NCI-H345 treated with DMSO at 0.1 percent for 48 hours (cell line): Measurements from ENCODE around the gene UGCG.
"Not testable (repeated sequence)": the region's sequence is repeated elsewhere in the genome, so short reads cannot be mapped to it uniquely, and the experiment has no call there.

Source experiments
- DNase-seq: peaks from one replicate; lab custom pipeline; 2025; ENCODE audit not compliant: unreplicated experiment; lab: John Stamatoyannopoulos, UW

The UGCG gene

GRCh38 chr9:111949919-111950318 lies 53.3 kb downstream of the UGCG start:
- DNase-seq, result no peak

- no peak for DNase-seq
These were observed 55.9 kb downstream of the UGCG start for GRCh38 chr9:111952559-111952958.

GRCh38 chr9:111953444-111953843 lies 56.8 kb downstream of the UGCG start:
- no peak for DNase-seq

- peak; percentile 94 for DNase-seq
These were observed 58.4 kb downstream of the UGCG start for GRCh38 chr9:111955048-111955447.

GRCh38 chr9:111957856-111958631 lies 61.4 kb downstream of the UGCG start:
- DNase-seq, result no peak

GRCh38 chr9:111959468-111960359 lies 63.1 kb downstream of the UGCG start:
- DNase-seq, result no peak

GRCh38 chr9:111960485-111960884 lies 63.9 kb downstream of the UGCG start:
- DNase-seq, result not testable (repeated sequence)

GRCh38 chr9:111961009-111961408 lies 64.4 kb downstream of the UGCG start:
- peak; percentile 77 for DNase-seq

- peak; percentile 97 for DNase-seq
These were observed 65.0 kb downstream of the UGCG start for GRCh38 chr9:111961575-111961974.

- no peak for DNase-seq
These were observed 65.4 kb downstream of the UGCG start for GRCh38 chr9:111962021-111962420.

- DNase-seq, result no peak
These were observed 67.4 kb downstream of the UGCG start for GRCh38 chr9:111963995-111964394.

- no peak for DNase-seq
These were observed 69.0 kb downstream of the UGCG start for GRCh38 chr9:111965566-111966019.

GRCh38 chr9:111966124-111966723 lies 69.6 kb downstream of the UGCG start:
- DNase-seq, result no peak

- DNase-seq, result no peak
These were observed 70.3 kb downstream of the UGCG start for GRCh38 chr9:111966861-111967291.

GRCh38 chr9:111967621-111968020 lies 71.0 kb downstream of the UGCG start:
- DNase-seq, result no peak

GRCh38 chr9:111969061-111969460 lies 72.4 kb downstream of the UGCG start:
- DNase-seq, result no peak

- no peak for DNase-seq
These were observed 73.0 kb downstream of the UGCG start for GRCh38 chr9:111969622-111970021.

GRCh38 chr9:111970827-111971226 lies 74.2 kb downstream of the UGCG start:
- no peak for DNase-seq

GRCh38 chr9:111974092-111974681 lies 77.6 kb downstream of the UGCG start:
- peak; percentile 7 for DNase-seq

- DNase-seq, result peak; percentile 20
These were observed 79.1 kb downstream of the UGCG start for GRCh38 chr9:111975709-111976108.

GRCh38 chr9:111978616-111979015 lies 82.0 kb downstream of the UGCG start:
- no peak for DNase-seq
